ENCODE data around the gene SNCA. TPM values are rescaled to one million over a fixed set of nuclear protein-coding genes. Genes with fewer than 3 reads are reported as not detected.

Gene SNCA
- total RNA-seq, 1 donor from 2014 or later = 5.6 TPM

DNA sequence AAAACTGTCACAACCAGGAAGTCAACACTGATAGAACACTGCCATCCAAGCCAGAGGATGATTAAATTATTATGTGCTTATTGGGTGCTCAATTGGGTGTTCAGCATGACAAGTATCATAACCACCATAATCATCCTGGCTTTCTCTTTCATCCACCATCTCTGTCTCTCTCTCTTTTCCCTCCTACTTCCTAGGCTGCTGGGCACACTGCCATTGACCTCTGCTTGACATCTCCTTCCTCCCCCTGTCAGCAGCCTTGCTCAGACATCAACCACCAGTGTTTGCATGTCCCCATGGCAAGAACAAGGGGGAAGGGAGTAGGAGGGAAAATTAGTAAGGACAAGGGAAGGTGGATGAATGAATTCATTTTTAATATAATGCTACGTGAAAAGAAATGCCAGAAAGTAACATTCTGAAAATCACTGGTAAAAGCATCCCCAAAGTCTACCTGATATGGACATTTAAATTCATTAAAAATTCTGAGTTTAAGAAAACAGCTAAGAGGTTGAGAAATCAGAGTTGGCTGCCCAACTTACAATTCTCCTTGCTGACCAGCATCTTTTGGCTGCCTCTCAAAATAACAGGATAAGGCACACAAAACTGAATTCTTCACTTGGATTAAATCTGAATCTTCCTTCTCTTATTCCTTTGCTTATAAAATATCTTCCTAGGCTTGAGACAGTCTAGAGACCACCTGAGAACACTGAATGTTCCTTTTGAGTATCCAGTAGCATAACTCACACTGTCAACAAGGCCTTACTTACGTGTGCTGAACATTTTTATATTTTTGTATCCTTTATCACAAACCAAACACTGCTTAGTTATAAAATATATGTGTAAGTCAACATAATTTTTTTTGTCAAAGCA lies 48.5 kb downstream of the SNCA start:
- Histone ChIP-seq H3K27me3 (no peaks in the 10 kb centered on the region), H3K4me1 (no peaks in the 10 kb centered on the region), H4K20me1 (ENCODE audit: low read depth) (no peaks in the 10 kb centered on the region), H3K36me3 (no peaks in the 10 kb centered on the region), H3K9ac (no peak overlapping the region), H3K27ac (no peak overlapping the region), H3F3A (ENCODE audit: low read depth) (no peaks in the 10 kb centered on the region), H3K4me3 (no peak overlapping the region), H3K4me2 (no peak overlapping the region), H3K79me2 (ENCODE audit: low read depth) (no peaks in the 10 kb centered on the region), H2AFZ (replicated peaks) (no peak overlapping the region), H3K9me3 (ENCODE audit: low read depth) (no peaks in the 10 kb centered on the region)
- Mint-ChIP-seq H3K27me3 (ENCODE audit: insufficient read depth, low read depth) (no peaks in the 10 kb centered on the region), H3K36me3 (peaks cover 10% of the 10 kb centered on the region), H3K9me3 (no peaks in the 10 kb centered on the region), H3K4me3 (no peak overlapping the region), H3K4me1 (peaks cover 5% of the 10 kb centered on the region), H3K27ac (no peak overlapping the region)
- TF ChIP-seq EZH2phosphoT487 (IDR thresholded peaks at IDR 0.05) = no peak
- TF ChIP-seq, protein P1, sequence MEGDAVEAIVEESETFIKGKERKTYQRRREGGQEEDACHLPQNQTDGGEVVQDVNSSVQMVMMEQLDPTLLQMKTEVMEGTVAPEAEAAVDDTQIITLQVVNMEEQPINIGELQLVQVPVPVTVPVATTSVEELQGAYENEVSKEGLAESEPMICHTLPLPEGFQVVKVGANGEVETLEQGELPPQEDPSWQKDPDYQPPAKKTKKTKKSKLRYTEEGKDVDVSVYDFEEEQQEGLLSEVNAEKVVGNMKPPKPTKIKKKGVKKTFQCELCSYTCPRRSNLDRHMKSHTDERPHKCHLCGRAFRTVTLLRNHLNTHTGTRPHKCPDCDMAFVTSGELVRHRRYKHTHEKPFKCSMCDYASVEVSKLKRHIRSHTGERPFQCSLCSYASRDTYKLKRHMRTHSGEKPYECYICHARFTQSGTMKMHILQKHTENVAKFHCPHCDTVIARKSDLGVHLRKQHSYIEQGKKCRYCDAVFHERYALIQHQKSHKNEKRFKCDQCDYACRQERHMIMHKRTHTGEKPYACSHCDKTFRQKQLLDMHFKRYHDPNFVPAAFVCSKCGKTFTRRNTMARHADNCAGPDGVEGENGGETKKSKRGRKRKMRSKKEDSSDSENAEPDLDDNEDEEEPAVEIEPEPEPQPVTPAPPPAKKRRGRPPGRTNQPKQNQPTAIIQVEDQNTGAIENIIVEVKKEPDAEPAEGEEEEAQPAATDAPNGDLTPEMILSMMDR (IDR thresholded peaks at IDR 0.05) = no peak
- TF ChIP-seq EZH2 (IDR thresholded peaks at IDR 0.05) = no peak
- no peak for DNase-seq (ENCODE audit: low spot score)

DNA sequence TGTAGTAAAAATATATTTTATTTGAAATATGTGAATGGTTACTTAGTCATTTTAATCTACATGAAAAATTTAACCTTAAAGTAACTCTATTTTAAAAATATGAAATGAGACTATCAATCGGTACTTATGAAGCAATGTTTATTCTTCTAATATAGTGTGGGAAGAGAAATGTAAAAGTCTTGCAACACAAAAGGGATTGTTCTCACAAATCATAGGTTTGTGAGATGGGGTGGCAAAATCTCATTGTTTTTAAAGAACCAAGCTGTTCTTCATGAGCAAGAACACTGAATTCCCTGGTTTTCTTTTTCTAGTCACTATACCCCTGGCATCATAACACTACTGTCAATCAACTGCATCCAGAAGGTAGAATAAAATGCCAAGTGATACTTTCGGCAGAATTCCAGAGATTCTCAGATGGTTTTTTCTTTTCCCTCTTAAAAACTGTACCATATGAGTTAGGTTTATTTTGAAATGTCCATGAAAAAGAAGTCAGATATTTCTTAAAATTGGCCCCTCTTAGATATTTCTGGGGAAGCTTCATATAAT lies 52.2 kb downstream of the SNCA start:
- H3K27me3 ChIP-seq = no peaks in the 10 kb centered on the region
- no peak overlapping the region for H3K27ac ChIP-seq
- no peak overlapping the region for H3K4me2 ChIP-seq
- no peak overlapping the region for H3K4me3 ChIP-seq
- H3K36me3 ChIP-seq = no peaks in the 10 kb centered on the region
- no peaks in the 10 kb centered on the region for H3K9me3 ChIP-seq (ENCODE audit: low read depth)
- TF ChIP-seq EZH2phosphoT487 (IDR thresholded peaks at IDR 0.05) (no peak), EZH2 (IDR thresholded peaks at IDR 0.05) (no peak)
- TF ChIP-seq, protein P1 (IDR thresholded peaks at IDR 0.05) = no peak
- H3K27me3 Mint-ChIP-seq (ENCODE audit: insufficient read depth, low read depth) = no peaks in the 10 kb centered on the region
- peaks cover 5% of the 10 kb centered on the region for H3K36me3 Mint-ChIP-seq
- H3K4me1 ChIP-seq = peaks cover 3% of the 10 kb centered on the region
- H3F3A ChIP-seq (ENCODE audit: low read depth) = no peaks in the 10 kb centered on the region
- H3K79me2 ChIP-seq (ENCODE audit: low read depth) = no peaks in the 10 kb centered on the region
- no peak overlapping the region for H3K9ac ChIP-seq
- peaks cover 8% of the 10 kb centered on the region for H3K9me3 Mint-ChIP-seq
- no peak overlapping the region for H2AFZ ChIP-seq (replicated peaks)
- no peak for DNase-seq (ENCODE audit: low spot score)
- peaks cover 15% of the 10 kb centered on the region for H3K4me1 Mint-ChIP-seq
- H4K20me1 ChIP-seq (ENCODE audit: low read depth) = no peaks in the 10 kb centered on the region
- no peak overlapping the region for H3K4me3 Mint-ChIP-seq
- no peak overlapping the region for H3K27ac Mint-ChIP-seq

DNA sequence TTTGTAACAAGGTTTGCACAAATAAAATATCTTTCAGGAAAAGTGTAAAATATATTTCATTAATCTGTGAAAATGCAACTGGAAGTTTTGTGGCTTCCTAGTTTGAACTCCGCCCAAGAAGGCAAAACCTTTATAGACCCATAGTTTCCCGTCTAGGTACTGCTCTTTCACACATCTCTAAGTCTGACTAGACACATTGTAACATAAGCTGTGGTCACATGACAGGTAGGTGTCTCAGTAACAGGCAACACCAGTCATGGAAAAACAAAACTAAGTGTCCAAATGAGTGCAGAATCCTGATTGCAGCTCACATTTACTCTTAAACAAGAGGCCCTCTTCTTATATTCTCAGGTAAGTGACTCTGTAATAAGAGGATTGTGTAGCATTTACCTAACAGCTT lies 55.6 kb downstream of the SNCA start:
- no peak for TF ChIP-seq EZH2phosphoT487 (IDR thresholded peaks at IDR 0.05)
- TF ChIP-seq, protein P1 (IDR thresholded peaks at IDR 0.05) = no peak
- TF ChIP-seq EZH2 (IDR thresholded peaks at IDR 0.05) = no peak
- no peaks in the 10 kb centered on the region for H3K27me3 Mint-ChIP-seq (ENCODE audit: insufficient read depth, low read depth)
- Histone ChIP-seq H3K4me2 (no peak overlapping the region), H2AFZ (replicated peaks) (no peak overlapping the region), H4K20me1 (ENCODE audit: low read depth) (no peaks in the 10 kb centered on the region), H3K27me3 (no peaks in the 10 kb centered on the region), H3K36me3 (no peaks in the 10 kb centered on the region), H3K4me3 (no peak overlapping the region), H3K79me2 (ENCODE audit: low read depth) (no peaks in the 10 kb centered on the region), H3K27ac (no peak overlapping the region), H3F3A (ENCODE audit: low read depth) (no peaks in the 10 kb centered on the region), H3K9ac (no peak overlapping the region), H3K9me3 (ENCODE audit: low read depth) (no peaks in the 10 kb centered on the region), H3K4me1 (peaks cover 3% of the 10 kb centered on the region)
- H3K4me3 Mint-ChIP-seq = no peak overlapping the region
- DNase-seq (ENCODE audit: low spot score) = no peak
- H3K9me3 Mint-ChIP-seq = peaks cover 37% of the 10 kb centered on the region
- no peak overlapping the region for H3K27ac Mint-ChIP-seq
- peaks cover 10% of the 10 kb centered on the region for H3K4me1 Mint-ChIP-seq
- peaks cover 21% of the 10 kb centered on the region for H3K36me3 Mint-ChIP-seq
